IPS DF 6.9 (cell line): ENCODE data around the gene WDR27.

Source experiments
- DNase-seq: peaks from one replicate; pipeline ENCODE4 v3.0.0-alpha.2; 2013; ENCODE audit warnings: low read depth, low spot score
- H3K27ac ChIP-seq: one replicate; pipeline ENCODE4 v1.5.1; 2013; ENCODE audit warnings: low read length, control low read depth
- H3K27me3 ChIP-seq: 2 replicates; pipeline ENCODE4 v1.6.1; 2013; ENCODE audit warnings: mild to moderate bottlenecking, low read length; ENCODE audit not compliant: control insufficient read depth, insufficient read depth
- H3K36me3 ChIP-seq: 2 replicates; pipeline ENCODE4 v1.6.1; 2013; ENCODE audit warnings: low read length; ENCODE audit not compliant: control insufficient read depth, insufficient read depth
- H3K4me1 ChIP-seq: 2 replicates; pipeline ENCODE4 v1.6.1; 2013; ENCODE audit warnings: low read length; ENCODE audit not compliant: control insufficient read depth, insufficient read depth
- H3K4me3 ChIP-seq: 2 replicates; pipeline ENCODE4 v1.5.1; 2013; ENCODE audit warnings: mild to moderate bottlenecking, low read length
- H3K9me3 ChIP-seq: 2 replicates; pipeline ENCODE4 v1.6.1; 2013; ENCODE audit warnings: low read length, inconsistent platforms; ENCODE audit not compliant: control insufficient read depth, insufficient read depth
- WGBS: extraction: QIAGEN DNeasy Blood & Tissue Kit; methylation state at CpG from one replicate; pipeline ENCODE4 v1.1.7; 2013; ENCODE audit warnings: mixed read lengths, missing lambda C conversion rate; ENCODE audit not compliant: insufficient read length, insufficient coverage; 5-methylcytosine and 5-hydroxymethylcytosine counted together

WDR27 gene

GRCh38 chr6:169503422-169504152 lies 198.2 kb downstream of the WDR27 start:
- H3K4me1 ChIP-seq = 0 out of 2 replicates have a peak, but pooled peaks cover 1% of the 10 kb centered on the region

GRCh38 chr6:169502445-169502844 lies 199.4 kb downstream of the WDR27 start:
- peaks cover 3% of the 10 kb centered on the region; the same call in 1 of the 2 replicates for H3K36me3 ChIP-seq
- no peak overlapping the region for H3K27ac ChIP-seq
- DNase-seq = no peak
- no peaks in the 10 kb centered on the region for H3K27me3 ChIP-seq
- WGBS = no CpG with 5 or more reads among the region's 22 CpGs
- H3K9me3 ChIP-seq = no peaks in the 10 kb centered on the region
- 0 out of 2 replicates have a peak, but pooled peaks cover 1% of the 10 kb centered on the region for H3K4me1 ChIP-seq
- H3K4me3 ChIP-seq = no peak overlapping the region

More at GRCh38 chr6:169503422-169504152, 198.2 kb downstream of the WDR27 start:
- H3K36me3 ChIP-seq = peaks cover 3% of the 10 kb centered on the region; the same call in 1 of the 2 replicates
- H3K4me3 ChIP-seq = no peak overlapping the region
- no CpG with 5 or more reads among the region's 4 CpGs for WGBS
- H3K9me3 ChIP-seq = no peaks in the 10 kb centered on the region
- no peak for DNase-seq
- H3K27me3 ChIP-seq = no peaks in the 10 kb centered on the region
- H3K27ac ChIP-seq = no peak overlapping the region

GRCh38 chr6:169501777-169502313 lies 200.0 kb downstream of the WDR27 start:
- Histone ChIP-seq H3K27ac (no peak overlapping the region), H3K9me3 (no peaks in the 10 kb centered on the region), H3K4me1 (0 out of 2 replicates have a peak, but pooled peaks cover 1% of the 10 kb centered on the region), H3K4me3 (no peak overlapping the region), H3K36me3 (peaks cover 3% of the 10 kb centered on the region; the same call in 1 of the 2 replicates), H3K27me3 (no peaks in the 10 kb centered on the region)
- WGBS = no CpG with 5 or more reads among the region's 32 CpGs
- no peak for DNase-seq

GRCh38 chr6:169501128-169501527 lies 200.7 kb downstream of the WDR27 start:
- H3K4me3 ChIP-seq = no peak overlapping the region
- no peaks in the 10 kb centered on the region for H3K9me3 ChIP-seq
- no CpG with 5 or more reads among the region's 11 CpGs for WGBS
- H3K27ac ChIP-seq = no peak overlapping the region
- H3K4me1 ChIP-seq = 0 out of 2 replicates have a peak, but pooled peaks cover 1% of the 10 kb centered on the region
- no peaks in the 10 kb centered on the region for H3K27me3 ChIP-seq
- peaks cover 3% of the 10 kb centered on the region; the same call in 1 of the 2 replicates for H3K36me3 ChIP-seq
- DNase-seq = no peak

- Histone ChIP-seq H3K27ac (no peak overlapping the region), H3K9me3 (no peaks in the 10 kb centered on the region), H3K27me3 (no peaks in the 10 kb centered on the region), H3K36me3 (peaks cover 3% of the 10 kb centered on the region; the same call in 1 of the 2 replicates), H3K4me1 (0 out of 2 replicates have a peak, but pooled peaks cover 1% of the 10 kb centered on the region), H3K4me3 (no peak overlapping the region)
- no CpG with 5 or more reads among the region's 15 CpGs for WGBS
- no peak for DNase-seq
Observed at GRCh38 chr6:169500688-169501087, 201.1 kb downstream of the WDR27 start.

- 0 out of 2 replicates have a peak, but pooled peaks cover 1% of the 10 kb centered on the region for H3K4me1 ChIP-seq
- no peak overlapping the region for H3K27ac ChIP-seq
- peaks cover 3% of the 10 kb centered on the region; the same call in 1 of the 2 replicates for H3K36me3 ChIP-seq
- H3K4me3 ChIP-seq = no peak overlapping the region
- H3K9me3 ChIP-seq = no peaks in the 10 kb centered on the region
- WGBS = no CpG with 5 or more reads among the region's 7 CpGs
- H3K27me3 ChIP-seq = no peaks in the 10 kb centered on the region
- no peak for DNase-seq
Observed at GRCh38 chr6:169499848-169500247, 202.0 kb downstream of the WDR27 start.

- Histone ChIP-seq H3K27ac (no peak overlapping the region), H3K36me3 (peaks cover 3% of the 10 kb centered on the region; the same call in 1 of the 2 replicates), H3K9me3 (no peaks in the 10 kb centered on the region), H3K4me3 (no peak overlapping the region), H3K4me1 (0 out of 2 replicates have a peak, but pooled peaks cover 1% of the 10 kb centered on the region), H3K27me3 (no peaks in the 10 kb centered on the region)
- no CpG with 5 or more reads among the region's 15 CpGs for WGBS
- no peak for DNase-seq
Observed at GRCh38 chr6:169498916-169499513, 202.8 kb downstream of the WDR27 start.

- H3K27ac ChIP-seq = no peak overlapping the region
- 0 out of 2 replicates have a peak, but pooled peaks cover 1% of the 10 kb centered on the region for H3K4me1 ChIP-seq
- DNase-seq = no peak
- H3K9me3 ChIP-seq = no peaks in the 10 kb centered on the region
- H3K36me3 ChIP-seq = 0 out of 2 replicates have a peak, but pooled peaks cover 3% of the 10 kb centered on the region
- H3K27me3 ChIP-seq = no peaks in the 10 kb centered on the region
- H3K4me3 ChIP-seq = no peak overlapping the region
Observed at GRCh38 chr6:169495601-169496000, 206.2 kb downstream of the WDR27 start.

- H3K4me1 ChIP-seq = no peaks in the 10 kb centered on the region
- no peaks in the 10 kb centered on the region for H3K36me3 ChIP-seq
- no peak for DNase-seq
- WGBS = no CpG with 5 or more reads among the region's 3 CpGs
- H3K27ac ChIP-seq = no peak overlapping the region
- H3K4me3 ChIP-seq = no peak overlapping the region
- H3K27me3 ChIP-seq = no peaks in the 10 kb centered on the region
- no peaks in the 10 kb centered on the region for H3K9me3 ChIP-seq
Observed at GRCh38 chr6:169494038-169494437, 207.8 kb downstream of the WDR27 start.

GRCh38 chr6:169491482-169491881 lies 210.3 kb downstream of the WDR27 start:
- DNase-seq = no peak
- no peaks in the 10 kb centered on the region for H3K36me3 ChIP-seq
- no peak overlapping the region for H3K27ac ChIP-seq
- no peak overlapping the region for H3K4me3 ChIP-seq
- no CpG with 5 or more reads among the region's 1 CpG for WGBS
- H3K4me1 ChIP-seq = no peaks in the 10 kb centered on the region
- no peaks in the 10 kb centered on the region for H3K27me3 ChIP-seq
- H3K9me3 ChIP-seq = no peaks in the 10 kb centered on the region
